Mesothelial cell of epicardium (in vitro differentiated cells): ENCODE measurements around the gene FOXF1. TPM values are rescaled to one million over a fixed set of nuclear protein-coding genes. Genes with fewer than 3 reads are reported as not detected.

ENCODE experiments used
- DNase-seq, 2 experiments: peaks; one replicate each; pipeline ENCODE4 v3.0.0; 2021; ENCODE audit warnings: low spot score in 2 of 2; ENCODE audit not compliant: unreplicated experiment in 2 of 2
- H3K27ac Mint-ChIP-seq: 2 replicates; pipeline ENCODE4 v1.8.0; 2021; ENCODE audit warnings: mixed read lengths
- H3K27me3 Mint-ChIP-seq: 2 replicates; pipeline ENCODE4 v1.8.0; 2021; ENCODE audit warnings: low read depth, mixed read lengths
- H3K36me3 Mint-ChIP-seq: 2 replicates; pipeline ENCODE4 v1.8.0; 2021; ENCODE audit warnings: mixed read lengths
- H3K4me1 Mint-ChIP-seq: 2 replicates; pipeline ENCODE4 v1.8.0; 2021; ENCODE audit warnings: mixed read lengths
- H3K4me3 Mint-ChIP-seq: 2 replicates; pipeline ENCODE4 v1.8.0; 2021; ENCODE audit warnings: mild to moderate bottlenecking, moderate library complexity, mixed read lengths
- H3K9me3 Mint-ChIP-seq: 2 replicates; pipeline ENCODE4 v1.8.0; 2021; ENCODE audit warnings: mixed read lengths
- CTCF ChIP-seq: fragments of 200-600 bp; sonication (generic); IDR thresholded peaks from one replicate; pipeline ENCODE4 v1.5.0; 2021; ENCODE audit warnings: antibody characterized with exemption; ENCODE audit not compliant: unreplicated experiment
- total RNA-seq: library from RNA; stranded (reverse); gene quantifications from 3 replicates; pipeline ENCODE4 v1.2.1, GENCODE V29; 2021

FOXF1 gene
- total RNA-seq, 1 donor from 2014 or later, result 1.9 TPM

GRCh38 chr16:86476956-86477534 is 33.3 kb upstream of the FOXF1 start:
- no peak overlapping the region for H3K27ac Mint-ChIP-seq
- DNase-seq, result no peak
- TF ChIP-seq CTCF, result no peak
- H3K9me3 Mint-ChIP-seq, result peaks cover 5% of the 10 kb centered on the region
- H3K36me3 Mint-ChIP-seq, result no peaks in the 10 kb centered on the region
- H3K27me3 Mint-ChIP-seq, result peaks cover 88% of the 10 kb centered on the region
- no peak overlapping the region for H3K4me3 Mint-ChIP-seq
- no peaks in the 10 kb centered on the region for H3K4me1 Mint-ChIP-seq

- Mint-ChIP-seq H3K27me3 (peaks cover 87% of the 10 kb centered on the region), H3K9me3 (peaks cover under 1% of the 10 kb centered on the region)
Observed at GRCh38 chr16:86477642-86478041, 32.7 kb upstream of the FOXF1 start.

GRCh38 chr16:86478779-86479178 is 31.5 kb upstream of the FOXF1 start:
- H3K27me3 Mint-ChIP-seq, result peaks cover 88% of the 10 kb centered on the region
- no peak for TF ChIP-seq CTCF

More at GRCh38 chr16:86477642-86478041, 32.7 kb upstream of the FOXF1 start:
- Mint-ChIP-seq H3K4me1 (no peaks in the 10 kb centered on the region), H3K27ac (no peak overlapping the region), H3K36me3 (no peaks in the 10 kb centered on the region), H3K4me3 (no peak overlapping the region)
- no peak for TF ChIP-seq CTCF
- no peak for DNase-seq

GRCh38 chr16:86479419-86479818 is 30.9 kb upstream of the FOXF1 start:
- no peak for TF ChIP-seq CTCF
- Mint-ChIP-seq H3K36me3 (no peaks in the 10 kb centered on the region), H3K9me3 (peaks cover 4% of the 10 kb centered on the region), H3K27me3 (peaks cover 88% of the 10 kb centered on the region), H3K4me1 (no peaks in the 10 kb centered on the region), H3K27ac (no peak overlapping the region), H3K4me3 (no peak overlapping the region)
- DNase-seq, result no peak

More at GRCh38 chr16:86478779-86479178, 31.5 kb upstream of the FOXF1 start:
- H3K4me1 Mint-ChIP-seq, result no peaks in the 10 kb centered on the region
- H3K9me3 Mint-ChIP-seq, result no peaks in the 10 kb centered on the region
- H3K4me3 Mint-ChIP-seq, result no peak overlapping the region
- no peaks in the 10 kb centered on the region for H3K36me3 Mint-ChIP-seq
- DNase-seq, result no peak
- H3K27ac Mint-ChIP-seq, result no peak overlapping the region

- no peak for DNase-seq
- H3K36me3 Mint-ChIP-seq, result no peaks in the 10 kb centered on the region
- no peak overlapping the region for H3K27ac Mint-ChIP-seq
- H3K4me3 Mint-ChIP-seq, result no peak overlapping the region
- no peaks in the 10 kb centered on the region for H3K4me1 Mint-ChIP-seq
- no peak for TF ChIP-seq CTCF
- peaks cover 88% of the 10 kb centered on the region for H3K27me3 Mint-ChIP-seq
- H3K9me3 Mint-ChIP-seq, result peaks cover 7% of the 10 kb centered on the region
Observed at GRCh38 chr16:86480444-86480843, 29.9 kb upstream of the FOXF1 start.

- no peaks in the 10 kb centered on the region for H3K36me3 Mint-ChIP-seq
- peaks cover 7% of the 10 kb centered on the region for H3K9me3 Mint-ChIP-seq
- H3K27me3 Mint-ChIP-seq, result peaks cover 88% of the 10 kb centered on the region
- no peak for TF ChIP-seq CTCF
- no peak overlapping the region for H3K4me3 Mint-ChIP-seq
- no peak overlapping the region for H3K27ac Mint-ChIP-seq
- peaks cover 4% of the 10 kb centered on the region for H3K4me1 Mint-ChIP-seq
- no peak for DNase-seq
Observed at GRCh38 chr16:86481607-86482006, 28.7 kb upstream of the FOXF1 start.
